PC-9 (cell line): ENCODE data around the gene PIEZO2.

ENCODE experiments used
- EZH2 ChIP-seq: fragments of 200-600 bp; sonication (generic); IDR thresholded peaks from 2 replicates; pipeline ENCODE4 v1.8.0; 2017; ENCODE audit warnings: antibody characterized with exemption, low read depth
- TF ChIP-seq, protein P1 (sequence below): fragments of 200-600 bp; sonication (generic); conservative IDR thresholded peaks from 2 replicates; pipeline ENCODE4 v1.6.1; 2017; ENCODE audit warnings: mixed run types, antibody characterized with exemption, mild to moderate bottlenecking, moderate library complexity

DNA sequence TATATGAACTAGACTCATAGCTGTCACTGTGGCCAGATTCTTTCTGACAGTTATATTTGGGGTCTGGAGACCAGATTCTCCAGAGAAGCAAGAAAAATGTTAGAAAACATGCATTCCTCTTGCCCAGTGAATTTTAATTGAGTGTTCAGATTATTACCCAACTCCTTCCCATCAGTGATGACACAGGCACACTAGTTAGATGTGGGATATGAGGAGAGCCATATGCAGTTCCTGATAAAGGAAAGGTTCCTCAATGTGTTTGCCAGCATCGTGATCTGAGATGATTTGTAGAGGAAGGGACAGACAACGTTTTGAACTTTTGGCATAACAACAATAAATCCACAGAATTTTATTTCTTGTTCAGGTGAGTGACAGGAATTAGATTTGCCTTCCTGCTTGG, 308.6 kb downstream of the PIEZO2 start:
- TF ChIP-seq, protein P1, sequence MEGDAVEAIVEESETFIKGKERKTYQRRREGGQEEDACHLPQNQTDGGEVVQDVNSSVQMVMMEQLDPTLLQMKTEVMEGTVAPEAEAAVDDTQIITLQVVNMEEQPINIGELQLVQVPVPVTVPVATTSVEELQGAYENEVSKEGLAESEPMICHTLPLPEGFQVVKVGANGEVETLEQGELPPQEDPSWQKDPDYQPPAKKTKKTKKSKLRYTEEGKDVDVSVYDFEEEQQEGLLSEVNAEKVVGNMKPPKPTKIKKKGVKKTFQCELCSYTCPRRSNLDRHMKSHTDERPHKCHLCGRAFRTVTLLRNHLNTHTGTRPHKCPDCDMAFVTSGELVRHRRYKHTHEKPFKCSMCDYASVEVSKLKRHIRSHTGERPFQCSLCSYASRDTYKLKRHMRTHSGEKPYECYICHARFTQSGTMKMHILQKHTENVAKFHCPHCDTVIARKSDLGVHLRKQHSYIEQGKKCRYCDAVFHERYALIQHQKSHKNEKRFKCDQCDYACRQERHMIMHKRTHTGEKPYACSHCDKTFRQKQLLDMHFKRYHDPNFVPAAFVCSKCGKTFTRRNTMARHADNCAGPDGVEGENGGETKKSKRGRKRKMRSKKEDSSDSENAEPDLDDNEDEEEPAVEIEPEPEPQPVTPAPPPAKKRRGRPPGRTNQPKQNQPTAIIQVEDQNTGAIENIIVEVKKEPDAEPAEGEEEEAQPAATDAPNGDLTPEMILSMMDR, result no peak
- no peak for TF ChIP-seq EZH2
